Peyer's patch (tissue), 4 donors: ENCODE measurements around the gene SNED1. TPM values are rescaled to one million over a fixed set of nuclear protein-coding genes. Genes with fewer than 3 reads are reported as not detected.

Source experiments
- DNase-seq, 3 donors: peaks; one replicate each; pipeline ENCODE4 v3.0.0-alpha.2; 2017 to 2019
- H3K27ac ChIP-seq, 4 donors: fragments of 200-600 bp; sonication (generic); one replicate each; pipeline ENCODE4 v1.5.1; 2016 to 2019
- H3K27me3 ChIP-seq, 2 donors: fragments of 200-600 bp; sonication (generic); one replicate each; pipeline ENCODE4 v1.5.1; 2019
- H3K36me3 ChIP-seq, 3 donors: fragments of 200-600 bp; sonication (generic); one replicate each; pipeline ENCODE4 v1.5.1; 2016 to 2019
- H3K4me1 ChIP-seq, 4 donors: fragments of 200-600 bp; sonication (generic); one replicate each; pipeline ENCODE4 v1.5.1; 2016 to 2019
- H3K4me3 ChIP-seq, 4 donors: fragments of 200-600 bp; sonication (generic); 1 replicate in 3 of 4; 2 replicates in 1 of 4; pipeline ENCODE4 v1.5.1; 2016 to 2019; ENCODE audit warnings: mild to moderate bottlenecking in 1 of 4
- H3K9me3 ChIP-seq, 4 donors: fragments of 200-600 bp; sonication (generic); one replicate each; pipeline ENCODE4 v1.5.1; 2016 to 2019; ENCODE audit warnings: mild to moderate bottlenecking in 1 of 4
- CTCF ChIP-seq, 6 experiments: fragments of 450-650 bp in 4 of 6; fragments of 200-600 bp in 2 of 6; sonication (generic) in 1 of 6; IDR thresholded peaks; one replicate each; pipeline ENCODE4 v1.5.1; 2017 to 2019; ENCODE audit warnings: antibody characterized with exemption in 6 of 6, mild to moderate bottlenecking in 3 of 6, moderate library complexity in 1 of 6
- POLR2A ChIP-seq, 2 donors: fragments of 450-650 bp; IDR thresholded peaks; one replicate each; pipeline ENCODE4 v1.5.1; 2017; ENCODE audit warnings: antibody characterized with exemption in 2 of 2, mild to moderate bottlenecking in 2 of 2, moderate library complexity in 2 of 2
- total RNA-seq, 4 donors: library from RNA; depleted of rRNA; stranded (reverse); fragments of >200 nt; gene quantifications; one replicate each; pipeline ENCODE4 v1.1.0, GENCODE V29; 2016

The SNED1 gene
- total RNA-seq, 4 donors from 2014 or later, result 6.8 to 83.3 (median 25.2) TPM

GRCh38 chr2:241108271-241109209 is 110.1 kb downstream of the SNED1 start:
- no peaks in the 10 kb centered on the region for H3K27me3 ChIP-seq
- H3K36me3 ChIP-seq, result no peaks in the 10 kb centered on the region
- H3K27ac ChIP-seq, result peak overlapping the region; percentile 70 to 80 (median 73)
- H3K4me1 ChIP-seq, result peaks cover 0 to 7% (median 4%) of the 10 kb centered on the region in 4 donors
- TF ChIP-seq CTCF (IDR thresholded peaks at IDR 0.05) (no peak), POLR2A (IDR thresholded peaks at IDR 0.05) (no peak)
- H3K9me3 ChIP-seq, result no peaks in the 10 kb centered on the region
- H3K4me3 ChIP-seq, result peak overlapping the region in 1 of 4 donors; percentile 34
- DNase-seq, result peak in 1 of 3 donors; percentile 47

- H3K4me1 ChIP-seq, result peaks cover 0 to 7% (median 3%) of the 10 kb centered on the region in 4 donors
- H3K4me3 ChIP-seq, result peak overlapping the region in 1 of 4 donors; percentile 34
- no peaks in the 10 kb centered on the region for H3K27me3 ChIP-seq
- H3K9me3 ChIP-seq, result no peaks in the 10 kb centered on the region
- TF ChIP-seq POLR2A (IDR thresholded peaks at IDR 0.05), result no peak
- no peak for TF ChIP-seq CTCF (IDR thresholded peaks at IDR 0.05)
- peak in 1 of 3 donors; percentile 47 for DNase-seq
- peak overlapping the region; percentile 70 to 80 (median 73) for H3K27ac ChIP-seq
- no peaks in the 10 kb centered on the region for H3K36me3 ChIP-seq
These were observed 111.0 kb downstream of the SNED1 start for GRCh38 chr2:241109210-241110088.

GRCh38 chr2:241110089-241110606 is 111.7 kb downstream of the SNED1 start:
- H3K4me3 ChIP-seq, result peak overlapping the region in 1 of 4 donors; percentile 23
- DNase-seq, result no peak
- peak overlapping the region in 3 of 4 donors; percentile 17 to 80 (median 76) for H3K27ac ChIP-seq
- peaks cover 0 to 3% (median 0%) of the 10 kb centered on the region in 3 donors for H3K36me3 ChIP-seq
- no peaks in the 10 kb centered on the region for H3K27me3 ChIP-seq
- H3K4me1 ChIP-seq, result peaks cover 0 to 7% (median 3%) of the 10 kb centered on the region in 4 donors
- no peak for TF ChIP-seq POLR2A (IDR thresholded peaks at IDR 0.05)
- TF ChIP-seq CTCF (IDR thresholded peaks at IDR 0.05), result no peak
- no peaks in the 10 kb centered on the region for H3K9me3 ChIP-seq

GRCh38 chr2:241110607-241111439 is 112.4 kb downstream of the SNED1 start:
- peaks cover 0 to 7% (median 3%) of the 10 kb centered on the region in 4 donors for H3K4me1 ChIP-seq
- peaks cover 0 to 3% (median 0%) of the 10 kb centered on the region in 3 donors for H3K36me3 ChIP-seq
- peak overlapping the region in 3 of 4 donors; percentile 17 to 80 (median 76) for H3K27ac ChIP-seq
- TF ChIP-seq POLR2A (IDR thresholded peaks at IDR 0.05) (no peak), CTCF (IDR thresholded peaks at IDR 0.05) (no peak)
- no peaks in the 10 kb centered on the region for H3K27me3 ChIP-seq
- peak overlapping the region in 1 of 4 donors; percentile 23 for H3K4me3 ChIP-seq
- peak in 2 of 3 donors; percentile 56 to 57 for DNase-seq
- no peaks in the 10 kb centered on the region for H3K9me3 ChIP-seq
